IPS-15b (cell line): ENCODE measurements around the gene SLC37A1.

ENCODE experiments used
- H3K27me3 ChIP-seq: one replicate; pipeline ENCODE4 v1.6.1; 2013; ENCODE audit warnings: low read length; ENCODE audit not compliant: control insufficient read depth, insufficient read depth
- H3K36me3 ChIP-seq: one replicate; pipeline ENCODE4 v1.6.1; 2013; ENCODE audit warnings: low read length; ENCODE audit not compliant: control insufficient read depth, insufficient read depth
- H3K4me1 ChIP-seq: one replicate; pipeline ENCODE4 v1.6.1; 2013; ENCODE audit warnings: mild to moderate bottlenecking, low read length; ENCODE audit not compliant: control insufficient read depth, insufficient read depth
- H3K4me3 ChIP-seq: one replicate; pipeline ENCODE4 v1.5.1; 2013; ENCODE audit warnings: low read depth, low read length
- H3K9ac ChIP-seq: one replicate; pipeline ENCODE4 v1.6.1; 2013; ENCODE audit warnings: low read depth, mild to moderate bottlenecking, low read length
- H3K9me3 ChIP-seq: one replicate; pipeline ENCODE4 v1.6.1; 2013; ENCODE audit warnings: mild to moderate bottlenecking, low read length; ENCODE audit not compliant: control insufficient read depth, insufficient read depth

The SLC37A1 gene

DNA sequence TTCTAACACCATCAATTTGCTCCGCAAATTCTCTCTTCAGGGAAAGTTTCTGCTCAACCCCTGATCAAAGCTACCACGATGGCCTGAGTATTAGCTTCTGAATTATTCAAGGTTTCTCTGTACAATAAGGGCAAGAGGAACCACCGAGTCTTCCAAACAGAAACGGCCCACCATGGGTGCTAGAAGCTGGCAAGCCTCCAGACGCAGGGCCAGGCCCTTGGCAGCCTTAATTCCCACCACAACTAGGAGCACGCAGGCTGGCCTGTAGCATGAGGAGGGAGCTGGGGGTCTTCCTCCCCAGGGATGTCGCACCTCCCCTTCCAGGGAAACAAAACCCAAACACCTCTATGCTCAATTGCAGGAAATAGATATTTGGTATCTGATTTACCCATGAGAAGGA, 28.7 kb upstream of the SLC37A1 start:
- Histone ChIP-seq H3K9ac (no peak overlapping the region), H3K36me3 (no peaks in the 10 kb centered on the region), H3K9me3 (no peaks in the 10 kb centered on the region), H3K4me1 (no peaks in the 10 kb centered on the region), H3K4me3 (no peak overlapping the region), H3K27me3 (no peaks in the 10 kb centered on the region)

DNA sequence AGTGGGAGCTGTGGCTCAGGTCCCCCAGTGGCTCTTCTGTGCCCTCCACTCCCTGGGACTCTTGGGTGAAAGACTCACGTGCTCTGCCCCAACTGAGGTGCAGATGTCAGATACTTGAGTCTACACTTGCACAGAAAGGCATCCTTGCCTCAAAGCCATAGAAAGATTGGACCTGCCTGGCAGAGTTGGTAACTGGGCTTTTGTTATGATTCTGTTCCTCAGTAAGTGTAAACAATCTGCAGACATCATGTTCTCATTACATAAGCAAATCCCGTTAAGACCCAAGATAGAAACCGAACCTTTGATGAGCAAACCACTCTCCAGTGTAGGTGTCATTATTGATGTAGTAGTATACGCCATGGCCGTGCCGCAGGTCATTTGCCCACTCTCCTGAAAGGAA, 27.6 kb upstream of the SLC37A1 start:
- no peaks in the 10 kb centered on the region for H3K36me3 ChIP-seq
- H3K27me3 ChIP-seq, result no peaks in the 10 kb centered on the region
- no peak overlapping the region for H3K9ac ChIP-seq

DNA sequence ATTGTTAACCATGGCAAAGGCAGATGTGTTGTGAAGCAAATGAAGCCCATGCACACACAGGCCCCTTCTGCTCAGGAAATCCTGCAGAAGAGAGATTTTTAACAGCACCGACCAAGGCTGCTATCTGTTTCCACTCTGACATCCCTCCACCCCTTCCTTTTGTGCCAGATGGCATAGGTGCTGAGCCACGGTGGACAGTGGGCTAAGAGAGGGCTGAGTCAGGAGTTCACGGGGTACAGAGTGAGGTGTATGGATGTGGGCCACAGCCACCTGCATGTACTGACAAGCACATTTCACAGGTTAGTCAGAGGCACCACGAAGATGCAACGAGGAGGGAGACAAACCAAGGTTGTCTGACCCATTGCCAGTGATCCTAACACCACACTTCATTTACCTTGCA, 27.1 kb upstream of the SLC37A1 start:
- no peak overlapping the region for H3K9ac ChIP-seq
- no peak overlapping the region for H3K4me3 ChIP-seq
- H3K9me3 ChIP-seq, result no peaks in the 10 kb centered on the region
- no peaks in the 10 kb centered on the region for H3K27me3 ChIP-seq
- H3K4me1 ChIP-seq, result no peaks in the 10 kb centered on the region
- no peaks in the 10 kb centered on the region for H3K36me3 ChIP-seq

More for the DNA sequence above, 27.6 kb upstream of the SLC37A1 start:
- H3K9me3 ChIP-seq, result no peaks in the 10 kb centered on the region
- no peak overlapping the region for H3K4me3 ChIP-seq
- H3K4me1 ChIP-seq, result no peaks in the 10 kb centered on the region

DNA sequence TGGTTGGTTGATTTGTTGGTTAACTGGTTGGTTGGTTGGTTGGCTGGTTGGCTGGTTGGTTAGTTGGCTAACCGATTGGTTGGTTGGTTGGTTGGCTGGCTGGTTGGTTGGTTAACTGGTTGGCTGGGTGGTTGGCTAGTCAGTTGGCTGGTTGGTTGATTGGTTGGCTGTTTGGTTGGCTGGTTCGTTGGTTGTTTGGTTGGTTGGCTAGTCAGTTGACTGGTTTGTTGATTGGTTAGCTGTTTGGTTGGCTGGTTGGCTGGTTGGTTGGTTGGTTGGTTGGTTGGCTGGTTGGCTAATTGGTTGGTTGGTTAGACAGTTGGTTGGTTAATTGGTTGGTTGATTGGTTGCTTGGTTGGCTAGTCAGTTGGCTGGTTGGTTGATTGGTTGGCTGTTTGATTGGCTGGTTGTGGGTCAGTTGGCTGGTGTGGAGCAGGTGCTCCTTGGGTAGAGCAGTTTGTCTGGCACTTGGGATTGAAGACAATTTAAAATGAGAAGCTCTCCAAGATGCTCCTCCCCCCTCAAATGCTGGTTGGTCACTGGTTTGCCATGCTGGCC, 24.6 kb upstream of the SLC37A1 start:
- no peaks in the 10 kb centered on the region for H3K9me3 ChIP-seq
- no peak overlapping the region for H3K4me3 ChIP-seq
- no peaks in the 10 kb centered on the region for H3K36me3 ChIP-seq
- peaks cover 6% of the 10 kb centered on the region for H3K4me1 ChIP-seq
- H3K27me3 ChIP-seq, result no peaks in the 10 kb centered on the region
- H3K9ac ChIP-seq, result no peak overlapping the region

DNA sequence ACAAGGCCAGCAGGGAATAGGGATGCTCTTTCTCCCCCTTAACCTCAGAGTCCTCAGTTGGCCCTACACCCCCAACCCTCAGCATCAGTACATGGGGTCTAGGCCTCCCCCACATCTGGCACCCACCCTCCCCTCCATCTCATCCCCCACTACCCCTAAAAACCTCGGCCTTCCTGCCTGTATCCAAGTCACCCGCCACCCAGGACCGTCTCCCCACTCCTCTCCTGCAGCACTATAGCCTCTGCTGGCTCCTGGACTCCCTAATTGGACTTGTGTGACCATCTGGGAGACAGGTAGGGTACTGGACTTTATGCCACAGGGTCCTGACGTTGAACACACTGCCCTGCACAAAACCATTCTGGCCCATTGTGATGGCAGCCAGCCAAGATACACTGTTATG, 23.7 kb upstream of the SLC37A1 start:
- Histone ChIP-seq H3K36me3 (no peaks in the 10 kb centered on the region), H3K9ac (no peak overlapping the region), H3K4me3 (no peak overlapping the region), H3K4me1 (peaks cover 6% of the 10 kb centered on the region), H3K27me3 (peaks cover 2% of the 10 kb centered on the region), H3K9me3 (no peaks in the 10 kb centered on the region)

DNA sequence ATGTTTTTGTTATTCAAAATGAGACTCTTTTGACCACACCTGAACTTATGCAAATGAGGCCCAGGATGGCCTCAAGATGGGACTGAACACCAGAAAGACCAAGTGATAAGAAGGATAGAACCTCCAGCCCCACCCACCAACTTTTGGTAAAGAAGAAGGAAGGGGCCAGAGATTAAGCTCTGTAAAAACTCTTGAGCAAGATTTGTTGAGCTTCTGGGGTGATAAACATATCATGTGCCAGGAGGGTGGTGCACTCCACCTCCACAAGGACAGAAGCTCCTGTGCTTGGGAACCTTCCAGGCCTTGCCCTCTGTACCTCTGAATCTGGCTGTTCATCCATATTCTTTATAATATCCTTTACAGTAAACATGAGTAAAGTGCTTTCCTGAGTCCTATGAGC, 22.9 kb upstream of the SLC37A1 start:
- Histone ChIP-seq H3K4me1 (peaks cover 6% of the 10 kb centered on the region), H3K9me3 (no peaks in the 10 kb centered on the region), H3K27me3 (peaks cover 7% of the 10 kb centered on the region), H3K36me3 (no peaks in the 10 kb centered on the region), H3K9ac (no peak overlapping the region), H3K4me3 (no peak overlapping the region)

- Histone ChIP-seq H3K9me3 (no peaks in the 10 kb centered on the region), H3K27me3 (peaks cover 7% of the 10 kb centered on the region), H3K36me3 (no peaks in the 10 kb centered on the region), H3K9ac (no peak overlapping the region), H3K4me1 (peaks cover 6% of the 10 kb centered on the region), H3K4me3 (no peak overlapping the region)
Measured at GRCh38 chr21:42491328-42491727, 22.3 kb upstream of the SLC37A1 start.

DNA sequence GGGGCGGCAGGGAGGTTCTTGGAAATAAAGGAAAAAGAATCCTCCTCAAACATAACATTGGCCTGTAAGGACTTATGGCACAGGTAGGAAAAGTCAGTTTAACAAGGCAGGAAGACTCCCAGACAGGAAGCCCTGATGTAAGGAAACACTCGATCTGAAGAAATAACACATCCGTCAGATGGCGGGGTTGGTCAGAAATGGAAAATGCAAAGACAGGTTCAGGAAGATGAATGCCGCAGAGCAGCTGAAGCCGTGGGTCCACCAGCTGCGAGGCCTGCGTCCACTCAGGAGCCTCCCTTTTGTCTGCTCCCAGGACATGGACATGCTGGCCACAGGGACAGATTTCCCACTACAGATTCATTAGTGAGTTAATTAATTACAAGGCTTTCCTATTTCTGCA, 21.5 kb upstream of the SLC37A1 start:
- no peak overlapping the region for H3K9ac ChIP-seq

GRCh38 chr21:42493109-42494060, 20.3 kb upstream of the SLC37A1 start:
- H3K9ac ChIP-seq, result no peak overlapping the region
- no peak overlapping the region for H3K4me3 ChIP-seq
- H3K27me3 ChIP-seq, result peaks cover 7% of the 10 kb centered on the region
- H3K4me1 ChIP-seq, result peaks cover 6% of the 10 kb centered on the region
- no peaks in the 10 kb centered on the region for H3K36me3 ChIP-seq
- H3K9me3 ChIP-seq, result no peaks in the 10 kb centered on the region

More for the DNA sequence above, 21.5 kb upstream of the SLC37A1 start:
- peaks cover 7% of the 10 kb centered on the region for H3K27me3 ChIP-seq
- H3K9me3 ChIP-seq, result no peaks in the 10 kb centered on the region
- peaks cover 6% of the 10 kb centered on the region for H3K4me1 ChIP-seq
- no peaks in the 10 kb centered on the region for H3K36me3 ChIP-seq
- H3K4me3 ChIP-seq, result no peak overlapping the region

DNA sequence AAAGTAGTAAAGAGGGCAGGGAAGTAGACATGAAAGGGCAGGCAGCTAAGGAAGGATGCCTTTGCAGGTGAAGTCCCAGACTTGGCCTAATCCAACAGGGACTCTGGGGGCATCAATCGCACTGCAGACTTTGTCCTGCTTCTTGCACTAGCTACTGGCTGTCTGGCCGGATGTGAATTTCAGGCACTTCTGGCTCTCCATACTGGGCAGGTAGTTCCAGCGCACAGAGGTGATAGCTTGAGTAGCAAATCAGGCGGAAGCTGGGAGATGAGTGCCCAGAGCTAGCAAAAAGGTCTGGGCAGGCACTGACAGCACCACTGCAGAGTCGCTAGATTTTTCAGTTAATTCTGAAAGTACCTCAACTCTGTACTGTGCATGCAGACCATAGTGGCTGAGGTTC, 18.6 kb upstream of the SLC37A1 start:
- H3K9ac ChIP-seq, result no peak overlapping the region
- H3K9me3 ChIP-seq, result no peaks in the 10 kb centered on the region
- peak overlapping the region; percentile 87 for H3K4me3 ChIP-seq
- H3K4me1 ChIP-seq, result peaks cover 6% of the 10 kb centered on the region
- H3K36me3 ChIP-seq, result no peaks in the 10 kb centered on the region
- peaks cover 7% of the 10 kb centered on the region for H3K27me3 ChIP-seq

GRCh38 chr21:42495765-42496119, 17.9 kb upstream of the SLC37A1 start:
- Histone ChIP-seq H3K36me3 (no peaks in the 10 kb centered on the region), H3K9me3 (no peaks in the 10 kb centered on the region), H3K27me3 (peaks cover 7% of the 10 kb centered on the region), H3K4me1 (peaks cover 6% of the 10 kb centered on the region), H3K9ac (no peak overlapping the region), H3K4me3 (peak overlapping the region; percentile 87)
